ENCODE results near the gene FAIM2. TPM values are rescaled to one million over a fixed set of nuclear protein-coding genes. Genes with fewer than 3 reads are reported as not detected.

The FAIM2 gene
- total and polyA plus RNA-seq, 2 donors (not counting 3 experiments of a cell fraction or from before 2014, with no cell fraction given), result 0.01 TPM; not detected in 1

- DNase-seq (ENCODE audit: low read depth, low spot score) (no peak), FAIRE-seq (no peak)
- no peak overlapping the region for H3K27ac ChIP-seq (ENCODE audit: insufficient read depth, low read depth, low read length)
- no peak for TF ChIP-seq CTCF (IDR thresholded peaks at IDR 0.05; ENCODE audit: extremely low read depth in 1 of 2, insufficient read depth in 1 of 2, low read depth in 1 of 2, low read length in 2 of 2)
- TF ChIP-seq JUN (IDR thresholded peaks at IDR 0.05; ENCODE audit: borderline replicate concordance, insufficient read depth, insufficient read length, low read depth), result no peak
- TF ChIP-seq POLR2A (IDR thresholded peaks at IDR 0.05; ENCODE audit: low read depth, low read length), result no peak
- TF ChIP-seq POLR2AphosphoS5 (IDR thresholded peaks at IDR 0.05; ENCODE audit: insufficient read depth, low read depth, low read length), result no peak
- TF ChIP-seq MYC (IDR thresholded peaks at IDR 0.05; ENCODE audit: low read depth, low read length), result no peak
- TF ChIP-seq GATA2 (IDR thresholded peaks at IDR 0.05; ENCODE audit: insufficient read depth, insufficient read length, low read depth, low read length), result no peak
- TF ChIP-seq FOS (IDR thresholded peaks at IDR 0.05; ENCODE audit: borderline replicate concordance, insufficient read depth, low read length), result no peak
- no peak for TF ChIP-seq EZH2 (IDR thresholded peaks at IDR 0.05; ENCODE audit: borderline replicate concordance, low read depth, low read length, severe bottlenecking)
- TF ChIP-seq MAX (IDR thresholded peaks at IDR 0.05; ENCODE audit: insufficient read depth, insufficient read length), result no peak
- no peaks in the 10 kb centered on the region for H3K9me3 ChIP-seq (replicated peaks; ENCODE audit: control insufficient read depth, insufficient read depth, low read length)
- no peak overlapping the region for H3K9ac ChIP-seq (replicated peaks; ENCODE audit: extremely low read depth, insufficient read depth, low read length)
- no peak overlapping the region for H3K4me3 ChIP-seq (replicated peaks in 1 of 3; ENCODE audit: insufficient read depth in 1 of 3, low read depth in 1 of 3, low read length in 3 of 3)
- POLR2A ChIA-PET, result no interaction called here
- peaks cover 11% of the 10 kb centered on the region for H3K4me1 ChIP-seq (ENCODE audit: control insufficient read depth, extremely low read depth, insufficient read depth, low read length)
- intact Hi-C loops (cut with micrococcal nuclease) (no loop called here), dilution Hi-C loops (cut with MboI; ENCODE audit: extremely low pct_ligation_motif_present, low sequenced_read_pairs) (no loop called here)
- H3K79me2 ChIP-seq (ENCODE audit: control insufficient read depth, insufficient read depth, low read length), result no peaks in the 10 kb centered on the region
- H2AFZ ChIP-seq (ENCODE audit: low read depth, low read length), result no peak overlapping the region
- CTCF ChIA-PET, result interaction anchor here (0.6 to 4.5 kb wide), 7 partner anchors 12 to 123 kb away, joined by 3 to 112 read pairs (median 35); partner anchors contain the start of gene AQP5
- no TSS peak for BruUV-seq (replicated peaks)
- H3K4me2 ChIP-seq (ENCODE audit: insufficient read depth, low read length), result no peak overlapping the region
- no peaks in the 10 kb centered on the region for H3K9me1 ChIP-seq (replicated peaks; ENCODE audit: control insufficient read depth, extremely low read depth, insufficient read depth, low read length)
- H3K36me3 ChIP-seq (ENCODE audit: control insufficient read depth in 2 of 2, extremely low read depth in 1 of 2, insufficient read depth in 2 of 2, low read length in 2 of 2), result no peaks in the 10 kb centered on the region
- H3K27me3 ChIP-seq (ENCODE audit: control insufficient read depth in 2 of 2, insufficient read depth in 2 of 2, low read length in 2 of 2), result no peaks in the 10 kb centered on the region
- H4K20me1 ChIP-seq (replicated peaks; ENCODE audit: control insufficient read depth, extremely low read depth, insufficient read depth, low read length), result no peaks in the 10 kb centered on the region
These were observed 44.0 kb upstream of the FAIM2 start for GRCh38 chr12:49947593-49948226.
